Liver (tissue), 3 donors: Measurements from ENCODE around the gene USP15.

Experiments
- CTCF ChIP-seq: fragments of 150-350 bp; IDR thresholded peaks from 2 replicates; pipeline ENCODE4 v1.5.1; 2017; ENCODE audit warnings: improper control_type of control experiment, low read depth, low read length; ENCODE audit not compliant: missing input control
- JUND ChIP-seq, 2 donors: IDR thresholded peaks; 2 replicates each; pipeline ENCODE4 v1.6.1; 2016; ENCODE audit warnings: antibody characterized with exemption in 2 of 2
- TAF1 ChIP-seq: conservative IDR thresholded peaks from 2 replicates; pipeline ENCODE4 v1.6.1; 2016; ENCODE audit warnings: antibody characterized with exemption, mild to moderate bottlenecking
- donor health status: healthy.
- donor health status: healthy.

GRCh38 chr12:62210422-62210821 lies 49.8 kb upstream of the USP15 start:
- peak; percentile 78 for TF ChIP-seq CTCF
- no peak for TF ChIP-seq TAF1
- TF ChIP-seq JUND (IDR thresholded peaks at IDR 0.05): no peak
